HG02623 (cell line): Measurements from ENCODE around the gene ETV4.
A peak's percentile ranks its signal among the peaks of the same experiment; 100 is the strongest.
"Not testable (repeated sequence)": the region's sequence is repeated elsewhere in the genome, so short reads cannot be mapped to it uniquely, and the experiment has no call there.

Source experiments
- ATAC-seq: cut with Tn5 transposase; IDR thresholded peaks from one replicate; pipeline ENCODE4 v1.9.1; 2021; ENCODE audit warnings: moderate library complexity; ENCODE audit not compliant: unreplicated experiment

The ETV4 gene

DNA sequence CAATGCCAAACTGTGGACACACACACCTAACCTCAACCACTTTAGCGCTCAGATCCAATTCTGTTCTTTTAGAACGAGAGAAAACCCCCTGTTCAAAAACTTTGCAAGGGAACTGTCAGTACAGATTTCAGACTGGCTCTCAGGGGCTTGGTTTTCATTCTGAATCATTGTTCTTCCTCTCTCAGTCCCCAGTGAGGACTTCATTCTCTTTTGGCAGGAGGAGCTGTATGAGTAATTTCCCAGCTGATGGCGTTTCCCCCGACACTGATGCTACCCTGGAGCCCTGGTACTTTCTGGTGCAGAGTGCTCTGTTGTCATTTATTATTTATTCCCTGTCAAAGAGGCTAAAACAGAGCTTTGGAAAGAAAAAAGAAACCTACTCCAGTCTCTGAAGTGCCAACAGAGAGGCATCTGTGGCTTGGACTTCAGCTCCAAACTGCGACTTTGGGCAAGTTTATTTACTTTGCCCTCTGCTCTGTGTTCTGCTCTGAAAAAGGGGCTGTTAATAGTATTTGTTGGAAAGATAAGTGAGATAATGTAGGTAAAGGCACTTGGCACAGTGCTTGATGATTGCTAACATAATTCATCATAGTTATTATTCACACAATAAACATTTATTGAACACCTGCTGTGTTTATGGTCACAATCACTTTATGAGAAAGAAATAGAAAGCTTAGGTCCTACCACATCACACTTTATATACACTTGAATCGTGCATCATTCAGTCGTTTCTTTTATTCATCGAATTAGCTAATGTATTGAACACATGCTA is 28.3 kb downstream of the ETV4 start:
- ATAC-seq = no peak

DNA sequence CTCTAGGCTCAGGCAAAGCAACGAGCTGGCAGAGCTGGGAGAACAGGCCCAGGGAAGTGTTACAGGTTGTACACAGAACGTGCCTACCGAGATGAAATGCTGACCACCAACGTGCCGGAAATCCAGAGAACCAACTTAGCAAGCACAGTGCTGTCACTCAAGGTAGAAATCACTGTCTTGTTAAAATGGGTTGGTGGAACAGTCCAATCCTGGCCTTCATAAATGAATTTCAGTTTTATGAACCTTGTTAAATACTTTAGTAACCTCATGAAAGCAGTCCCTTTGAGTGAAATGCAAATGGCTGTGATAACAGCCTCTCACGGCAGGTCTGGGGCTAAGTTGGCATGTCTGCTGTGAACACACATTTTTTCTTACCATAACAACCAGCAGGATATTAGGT is 29.0 kb downstream of the ETV4 start:
- ATAC-seq = no peak

DNA sequence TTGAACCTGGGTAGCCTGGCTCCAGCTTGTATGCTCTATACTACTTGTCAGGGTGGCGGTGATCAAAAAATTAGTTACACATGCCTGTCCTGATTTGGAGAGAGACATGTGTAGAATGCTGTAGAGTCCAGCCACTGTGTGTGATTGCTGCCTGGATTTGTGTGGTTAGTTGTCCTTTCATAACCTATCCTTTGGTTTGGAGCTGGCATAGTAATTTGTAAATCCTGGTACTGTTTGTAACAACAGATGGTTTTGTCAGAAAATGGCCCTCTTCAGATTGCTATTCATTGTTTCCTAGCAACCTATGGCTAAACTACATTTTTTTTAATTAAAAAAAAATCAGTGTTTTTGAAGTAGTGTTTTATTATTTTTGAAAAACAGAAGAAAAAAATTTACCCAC is 30.5 kb downstream of the ETV4 start:
- ATAC-seq = no peak

DNA sequence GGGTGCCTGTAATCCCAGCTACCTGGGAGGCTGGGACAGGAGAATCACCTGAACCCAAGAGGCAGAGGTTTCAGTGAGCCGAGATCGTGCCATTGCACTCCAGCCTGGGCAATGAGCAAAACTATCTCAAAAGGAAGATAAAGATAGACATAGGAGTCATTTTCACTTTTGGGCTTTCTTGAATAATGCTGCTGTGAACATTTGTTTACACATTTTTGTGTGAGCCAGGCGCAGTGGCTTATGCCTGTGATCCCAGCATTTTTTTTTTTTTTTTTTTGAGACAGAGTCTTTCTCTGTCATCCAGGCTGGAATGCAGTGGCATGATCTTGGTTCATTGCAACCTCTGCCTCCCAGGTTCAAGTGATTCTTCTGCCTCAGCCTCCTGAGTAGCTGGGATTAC is 34.9 kb downstream of the ETV4 start:
- not testable (repeated sequence) for ATAC-seq

DNA sequence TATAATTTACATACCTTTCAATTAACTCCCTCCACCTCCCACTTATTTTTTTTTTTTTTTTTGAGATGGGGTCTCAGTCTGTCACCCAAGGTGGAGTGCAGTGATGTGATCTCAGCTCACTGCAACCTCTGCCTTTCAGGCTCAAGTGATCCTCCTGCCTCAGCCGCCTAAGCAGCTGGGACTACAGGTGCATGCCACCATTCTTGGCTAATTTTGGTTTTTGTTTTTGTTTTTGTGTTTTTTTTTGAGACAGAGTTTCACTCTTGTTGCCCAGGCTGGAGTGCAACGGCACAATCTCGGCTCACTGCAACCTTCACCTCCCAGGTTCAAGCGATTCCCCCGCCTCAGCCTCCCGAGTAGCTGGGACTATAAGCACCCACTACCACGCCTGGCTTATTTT is 36.7 kb downstream of the ETV4 start:
- ATAC-seq = not testable (repeated sequence)

DNA sequence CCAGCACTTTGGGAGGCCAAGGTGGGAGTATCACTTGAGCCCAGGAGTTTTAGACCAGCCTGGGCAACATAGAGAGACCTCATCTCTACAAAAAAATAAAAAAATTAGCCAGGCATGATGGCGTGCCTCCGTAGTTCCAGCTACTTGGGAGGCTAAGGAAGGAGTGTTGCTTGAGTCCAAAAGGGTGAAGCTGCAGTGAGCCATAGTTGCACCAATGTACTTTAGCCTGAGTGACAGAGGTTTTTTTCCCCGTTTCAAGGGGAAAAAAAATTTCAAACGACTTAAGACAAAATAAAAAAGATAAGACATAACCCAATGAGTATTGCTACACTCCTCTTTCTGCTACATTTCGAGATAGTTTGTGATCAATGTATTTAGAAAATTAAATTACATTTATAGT is 55.5 kb downstream of the ETV4 start:
- no peak for ATAC-seq

DNA sequence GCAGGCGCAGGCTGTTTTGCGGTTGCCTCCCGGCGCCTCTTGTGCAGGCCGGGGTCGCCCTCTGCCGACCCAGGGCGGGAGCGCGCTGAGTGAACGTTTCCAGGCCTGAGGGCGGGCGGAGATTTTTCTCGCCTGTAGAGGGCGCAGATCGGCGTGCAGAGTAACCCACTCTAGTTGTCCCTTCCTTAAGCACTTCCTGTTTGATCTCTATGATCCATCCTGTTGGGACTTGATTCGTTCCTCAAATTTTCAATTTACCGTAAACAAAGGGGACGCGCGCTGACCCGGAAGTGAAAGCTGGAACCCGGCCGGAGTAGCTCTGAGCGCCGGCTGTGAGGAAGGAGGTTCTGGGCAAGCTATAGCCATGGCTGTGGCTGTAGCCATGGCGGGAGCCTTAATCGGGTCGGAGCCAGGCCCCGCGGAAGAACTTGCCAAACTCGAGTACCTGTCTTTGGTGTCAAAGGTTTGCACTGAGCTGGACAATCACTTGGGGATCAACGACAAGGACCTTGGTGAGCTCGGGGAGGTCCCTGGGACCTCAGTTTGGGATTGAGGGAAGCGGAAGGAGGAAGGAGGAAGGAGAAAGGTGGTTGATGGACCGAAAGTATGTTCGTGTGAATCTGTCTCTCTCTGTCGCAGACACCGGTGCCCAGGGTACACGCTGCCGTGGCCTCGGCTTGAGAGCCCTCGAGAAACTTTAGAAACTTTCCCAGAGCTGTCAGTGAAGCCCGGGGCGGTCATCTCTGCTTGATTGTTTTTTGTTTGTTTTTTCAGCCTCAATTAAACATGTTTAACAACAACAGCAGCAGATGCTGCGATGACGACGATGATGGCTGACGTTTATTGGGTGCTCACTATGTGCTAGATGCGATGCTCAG is 62.2 kb downstream of the ETV4 start, which contains the start of gene DHX8:
Gene DHX8, plus strand, starts transcription at position 302 of the 878 bp plus-strand sequence. Its CDS starts 63 bp downstream, at position 365.
- ATAC-seq = peak; percentile 95

DNA sequence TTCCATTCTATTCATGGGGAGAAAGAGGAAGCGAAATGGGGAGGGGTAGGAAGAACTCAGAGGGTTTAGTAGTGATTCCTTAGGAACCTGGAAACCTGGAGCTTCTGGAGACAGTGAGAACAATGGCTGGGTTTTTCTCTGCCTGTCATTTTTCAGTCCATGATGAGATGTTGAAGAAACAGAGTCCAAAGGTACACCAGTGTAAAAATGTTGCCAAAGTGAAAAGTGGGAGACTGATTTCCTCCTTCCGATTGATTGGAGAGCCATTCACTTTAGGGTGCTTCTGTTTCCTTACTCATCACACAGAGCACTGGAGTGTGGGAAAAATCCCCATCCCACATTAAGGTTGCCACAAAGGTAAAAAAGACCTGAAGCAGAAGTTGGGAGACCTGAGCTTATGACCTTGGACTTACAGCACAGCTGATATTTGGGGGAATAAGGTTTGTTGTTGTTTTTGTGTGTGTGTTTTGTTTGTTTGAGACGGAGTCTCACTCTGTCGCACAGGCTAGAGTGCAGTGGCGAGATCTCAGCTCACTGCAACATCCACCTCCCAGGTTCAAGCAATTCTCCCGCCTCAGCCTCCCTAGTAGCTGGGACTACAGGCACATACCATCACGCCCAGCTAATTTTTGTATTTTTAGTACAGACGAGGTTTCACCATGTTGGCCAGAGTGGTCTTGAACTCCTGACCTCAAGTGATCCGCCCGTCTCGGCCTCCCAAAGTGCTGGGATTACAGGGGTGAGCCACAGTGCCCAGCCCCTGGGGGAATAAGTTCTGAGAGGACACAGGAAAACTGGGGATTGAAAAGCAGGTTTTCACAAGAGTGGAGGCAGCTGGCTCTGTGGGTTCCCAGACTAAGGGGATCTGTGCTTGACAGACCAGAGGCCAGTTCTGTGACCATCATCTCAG is 63.8 kb downstream of the ETV4 start:
- no peak for ATAC-seq

DNA sequence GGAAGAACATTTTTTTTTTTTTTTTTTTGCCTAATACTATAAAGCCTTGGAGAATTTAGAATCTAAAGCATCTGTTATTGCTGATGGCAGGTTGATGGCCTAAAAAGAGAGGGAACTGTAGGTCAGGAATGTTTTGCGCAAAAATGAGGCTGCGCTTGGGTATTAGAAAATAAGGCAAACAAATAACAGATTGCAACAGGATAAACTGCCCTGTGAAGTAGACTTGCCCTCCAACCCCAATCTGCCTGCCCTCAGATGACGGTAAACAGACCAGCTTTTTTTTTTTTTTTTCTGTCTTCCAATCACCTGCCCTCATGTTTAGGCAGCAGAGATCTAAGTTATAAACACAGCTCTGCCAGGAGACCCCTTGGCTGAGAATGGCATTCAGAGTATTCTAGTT is 66.2 kb downstream of the ETV4 start:
- ATAC-seq = no peak
